Gastroesophageal sphincter (tissue), 4 donors: ENCODE results near the gene RPL37A. TPM values are rescaled to one million over a fixed set of nuclear protein-coding genes. Genes with fewer than 3 reads are reported as not detected.

Experiments
- ATAC-seq: fragments of 150-250 bp; one replicate; pipeline ENCODE4 v1.9.1; 2016; ENCODE audit warnings: mild to moderate bottlenecking, moderate library complexity
- H3K27ac ChIP-seq, 4 donors: fragments of 200-600 bp; sonication (generic) in 3 of 4; 1 replicate in 3 of 4; 2 replicates in 1 of 4; pipeline ENCODE4 v1.5.1; 2016 to 2019
- H3K27me3 ChIP-seq: fragments of 200-600 bp; sonication (generic); one replicate; pipeline ENCODE4 v1.5.1; 2019
- H3K36me3 ChIP-seq, 2 donors: fragments of 200-600 bp; sonication (generic); one replicate each; pipeline ENCODE4 v1.5.1; 2019; ENCODE audit warnings: control low read depth in 1 of 2
- H3K4me1 ChIP-seq, 3 donors: fragments of 200-600 bp; sonication (generic); 1 replicate in 2 of 3; 2 replicates in 1 of 3; pipeline ENCODE4 v1.5.1; 2016 to 2019; ENCODE audit warnings: control low read depth in 2 of 3
- H3K4me3 ChIP-seq, 2 donors: fragments of 200-600 bp; sonication (generic); one replicate each; pipeline ENCODE4 v1.5.1; 2019; ENCODE audit warnings: mild to moderate bottlenecking in 1 of 2, moderate library complexity in 1 of 2
- H3K9me3 ChIP-seq, 3 donors: fragments of 200-600 bp; sonication (generic); one replicate each; pipeline ENCODE4 v1.5.1; 2017 to 2019; ENCODE audit warnings: control low read depth in 2 of 3
- CTCF ChIP-seq, 4 experiments: fragments of 200-600 bp in 2 of 4; fragments of 450-650 bp in 2 of 4; sonication (generic) in 1 of 4; IDR thresholded peaks; one replicate each; pipeline ENCODE4 v1.5.1; 2017 to 2019; ENCODE audit warnings: antibody characterized with exemption in 4 of 4, mild to moderate bottlenecking in 2 of 4, moderate library complexity in 2 of 4
- EP300 ChIP-seq: sonication (generic); formaldehyde crosslinking; IDR thresholded peaks from one replicate; pipeline ENCODE4 v1.6.1; 2017; ENCODE audit warnings: antibody characterized with exemption, mild to moderate bottlenecking
- POLR2A ChIP-seq, 2 donors: fragments of 450-650 bp; IDR thresholded peaks; one replicate each; pipeline ENCODE4 v1.6.1; 2017; ENCODE audit warnings: antibody characterized with exemption in 2 of 2, mild to moderate bottlenecking in 2 of 2, moderate library complexity in 1 of 2
- POLR2AphosphoS5 ChIP-seq: sonication (generic); formaldehyde crosslinking; IDR thresholded peaks from one replicate; pipeline ENCODE4 v1.6.1; 2017; ENCODE audit warnings: antibody characterized with exemption
- WGBS, 2 donors: methylation state at CpG; one replicate each; pipeline ENCODE4 v1.1.5; 2018; ENCODE audit warnings: low coverage in 1 of 2; 5-methylcytosine and 5-hydroxymethylcytosine counted together
- total RNA-seq, 4 donors: library from RNA; depleted of rRNA; stranded (reverse); fragments of >200 nt; gene quantifications; one replicate each; pipeline ENCODE4 v1.1.0, GENCODE V29; 2016

Gene RPL37A
- total RNA-seq, 4 donors from 2014 or later: 1,140 to 1,987 (median 1,653) TPM

GRCh38 chr2:216534809-216535208 lies 36.2 kb downstream of the RPL37A start:
- ATAC-seq: no peak
- 10 to 17% methylated on average over 1 of the region's 1 CpG for WGBS, 2 donors
- Histone ChIP-seq H3K27ac (peak overlapping the region; percentile 82 to 90 (median 83)), H3K9me3 (no peaks in the 10 kb centered on the region), H3K4me3 (no peak overlapping the region), H3K4me1 (peaks cover 10 to 49% (median 25%) of the 10 kb centered on the region in 3 donors), H3K27me3 (no peaks in the 10 kb centered on the region), H3K36me3 (no peaks in the 10 kb centered on the region)
- TF ChIP-seq CTCF (IDR thresholded peaks at IDR 0.05) (no peak), POLR2AphosphoS5 (no peak), EP300 (no peak), POLR2A (IDR thresholded peaks at IDR 0.05) (no peak)

GRCh38 chr2:216535454-216535995 lies 36.9 kb downstream of the RPL37A start:
- 4 to 7% methylated on average over 9 to 10 of the region's 10 CpGs for WGBS, 2 donors
- H3K27me3 ChIP-seq: no peaks in the 10 kb centered on the region
- H3K9me3 ChIP-seq: no peaks in the 10 kb centered on the region
- H3K27ac ChIP-seq: peak overlapping the region; percentile 82 to 90 (median 83)
- H3K4me3 ChIP-seq: no peak overlapping the region
- no peaks in the 10 kb centered on the region for H3K36me3 ChIP-seq
- TF ChIP-seq POLR2AphosphoS5 (peak; percentile 95), POLR2A (IDR thresholded peaks at IDR 0.05) (no peak)
- peaks cover 10 to 56% (median 32%) of the 10 kb centered on the region in 3 donors for H3K4me1 ChIP-seq
- peak; percentile 93 for ATAC-seq

- H3K36me3 ChIP-seq: no peaks in the 10 kb centered on the region
Observed at GRCh38 chr2:216536734-216537210, 38.1 kb downstream of the RPL37A start.

GRCh38 chr2:216537366-216537765 lies 38.7 kb downstream of the RPL37A start:
- H3K27ac ChIP-seq: peak overlapping the region in 3 of 4 donors; percentile 82 to 90 (median 83)
- no peak for ATAC-seq
- H3K27me3 ChIP-seq: no peaks in the 10 kb centered on the region
- H3K36me3 ChIP-seq: no peaks in the 10 kb centered on the region
- TF ChIP-seq POLR2AphosphoS5: no peak
- no peak for TF ChIP-seq POLR2A (IDR thresholded peaks at IDR 0.05)
- TF ChIP-seq CTCF (IDR thresholded peaks at IDR 0.05): no peak
- TF ChIP-seq EP300: no peak
- no peaks in the 10 kb centered on the region for H3K9me3 ChIP-seq
- 67 to 73% methylated on average over 2 to 3 of the region's 4 CpGs for WGBS, 2 donors
- H3K4me1 ChIP-seq: peaks cover 10 to 67% (median 35%) of the 10 kb centered on the region in 3 donors
- H3K4me3 ChIP-seq: no peak overlapping the region

More at GRCh38 chr2:216536734-216537210, 38.1 kb downstream of the RPL37A start:
- Histone ChIP-seq H3K27ac (peak overlapping the region in 3 of 4 donors; percentile 82 to 90 (median 83)), H3K4me3 (no peak overlapping the region), H3K4me1 (peaks cover 10 to 67% (median 35%) of the 10 kb centered on the region in 3 donors), H3K9me3 (no peaks in the 10 kb centered on the region), H3K27me3 (no peaks in the 10 kb centered on the region)
- WGBS, 2 donors: 20 to 50% methylated on average over 2 to 6 of the region's 6 CpGs
- no peak for ATAC-seq
- TF ChIP-seq POLR2A (IDR thresholded peaks at IDR 0.05): no peak

GRCh38 chr2:216538538-216538937 lies 39.9 kb downstream of the RPL37A start:
- peak overlapping the region in 3 of 4 donors; percentile 79 to 86 (median 81) for H3K27ac ChIP-seq
- no peak for ATAC-seq
- peaks cover 10 to 66% (median 35%) of the 10 kb centered on the region in 3 donors for H3K4me1 ChIP-seq
- H3K9me3 ChIP-seq: no peaks in the 10 kb centered on the region
- H3K27me3 ChIP-seq: no peaks in the 10 kb centered on the region
- H3K4me3 ChIP-seq: no peak overlapping the region
- H3K36me3 ChIP-seq: no peaks in the 10 kb centered on the region
- 82 to 98% methylated on average over 4 to 5 of the region's 5 CpGs for WGBS, 2 donors
- TF ChIP-seq POLR2AphosphoS5 (no peak), POLR2A (IDR thresholded peaks at IDR 0.05) (no peak), EP300 (no peak), CTCF (IDR thresholded peaks at IDR 0.05) (no peak)

- Histone ChIP-seq H3K27ac (peak overlapping the region; percentile 26 to 86 (median 80)), H3K27me3 (no peaks in the 10 kb centered on the region), H3K36me3 (no peaks in the 10 kb centered on the region), H3K4me1 (peaks cover 10 to 60% (median 35%) of the 10 kb centered on the region in 3 donors), H3K9me3 (no peaks in the 10 kb centered on the region), H3K4me3 (no peak overlapping the region)
- TF ChIP-seq POLR2A (IDR thresholded peaks at IDR 0.05) (no peak), EP300 (no peak), POLR2AphosphoS5 (no peak), CTCF (IDR thresholded peaks at IDR 0.05) (no peak)
- no peak for ATAC-seq
- 100% methylated on average over 4 of the region's 4 CpGs; no CpG with 5 or more reads in 1 of the 2 donors for WGBS, 2 donors
Observed at GRCh38 chr2:216539120-216539519, 40.5 kb downstream of the RPL37A start.
